ENCODE measurements around the gene C22orf31.
"Not testable (repeated sequence)": the region's sequence is repeated elsewhere in the genome, so short reads cannot be mapped to it uniquely, and the experiment has no call there.

The C22orf31 gene

DNA sequence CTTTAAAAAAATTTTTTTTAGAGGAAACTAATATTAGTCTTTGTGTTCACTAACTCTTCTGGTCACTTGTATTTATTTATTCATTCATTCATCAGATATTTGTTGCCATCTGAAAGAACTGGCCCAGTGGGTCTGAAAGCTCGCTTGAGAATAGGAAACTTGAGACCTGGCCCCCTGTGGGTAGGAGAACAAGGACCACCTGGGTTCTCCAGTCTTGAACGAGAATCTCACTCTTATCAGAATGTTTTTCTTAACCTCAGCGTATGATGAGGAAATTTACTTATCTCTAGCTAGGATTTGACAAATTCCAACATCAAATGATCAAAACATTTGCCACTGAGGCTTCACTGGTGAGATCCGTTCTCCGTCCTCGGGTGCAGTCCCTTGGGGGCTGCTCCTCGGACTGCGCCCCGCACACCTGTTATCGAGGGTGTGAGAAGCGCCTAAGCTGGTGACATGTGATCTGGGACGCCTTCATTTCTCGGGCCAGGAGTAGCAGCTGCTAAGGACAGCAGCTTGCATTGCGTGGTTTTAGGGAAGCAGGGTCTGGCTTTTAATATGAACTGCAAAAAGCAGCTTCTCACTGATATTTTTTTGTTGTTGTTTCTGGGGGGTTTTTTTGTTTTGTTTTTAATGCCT, 6.3 kb downstream of the C22orf31 start:
- DNase-seq = no peak
- ATAC-seq = no peak

DNA sequence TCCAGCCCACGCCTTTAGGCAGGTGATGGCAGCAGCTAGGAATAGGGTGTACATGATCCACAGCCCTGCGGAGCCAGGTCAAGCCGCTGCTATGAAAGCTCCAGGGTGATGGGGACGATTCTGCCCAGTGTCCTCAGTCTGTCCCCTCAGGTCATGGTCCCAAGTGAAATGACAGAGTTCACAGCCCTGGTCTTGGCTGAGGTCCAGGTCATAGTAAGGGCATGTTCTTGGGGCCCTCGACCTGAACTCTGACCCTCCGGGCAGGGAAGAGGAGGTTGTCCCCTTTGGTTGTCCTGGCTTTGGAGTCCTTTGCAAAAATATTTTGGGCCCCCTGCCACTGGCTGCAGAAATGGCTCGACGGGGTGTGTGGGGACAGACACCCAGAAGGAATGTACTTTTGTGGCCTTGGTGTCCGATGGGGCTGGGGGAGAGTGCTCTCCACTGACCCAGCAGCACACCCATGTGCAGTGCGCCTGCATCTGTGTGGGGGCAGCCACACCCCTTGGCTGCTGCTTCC, 7.3 kb downstream of the C22orf31 start:
- DNase-seq = no peak
- ATAC-seq = no peak

- DNase-seq (no peak), ATAC-seq (no peak)
Observed at GRCh38 chr22:29053048-29053702, 8.5 kb downstream of the C22orf31 start.

DNA sequence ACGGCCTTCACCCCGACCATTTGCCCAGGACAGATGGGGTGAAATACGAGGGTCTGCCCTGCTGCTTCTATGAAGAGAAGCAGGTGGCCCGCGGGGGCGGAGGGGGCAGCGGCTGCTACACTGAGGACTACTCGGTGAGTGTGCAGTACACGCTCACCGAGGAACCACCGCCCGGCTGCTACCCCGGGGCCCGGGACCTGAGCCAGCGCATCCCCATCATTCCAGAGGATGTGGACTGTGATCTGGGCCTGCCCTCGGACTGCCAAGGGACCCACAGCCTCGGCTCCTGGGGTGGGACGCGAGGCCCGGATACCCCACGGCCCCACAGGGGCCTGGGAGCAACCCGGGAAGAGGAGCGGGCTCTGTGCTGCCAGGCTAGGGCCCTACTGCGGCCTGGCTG, 11.2 kb downstream of the C22orf31 start:
- ATAC-seq = no peak
- no peak for DNase-seq

GRCh38 chr22:29049655-29050263, 11.9 kb downstream of the C22orf31 start:
- DNase-seq (no peak), ATAC-seq (no peak)

GRCh38 chr22:29048822-29049654, 12.6 kb downstream of the C22orf31 start:
- ATAC-seq = no peak
- no peak for DNase-seq

DNA sequence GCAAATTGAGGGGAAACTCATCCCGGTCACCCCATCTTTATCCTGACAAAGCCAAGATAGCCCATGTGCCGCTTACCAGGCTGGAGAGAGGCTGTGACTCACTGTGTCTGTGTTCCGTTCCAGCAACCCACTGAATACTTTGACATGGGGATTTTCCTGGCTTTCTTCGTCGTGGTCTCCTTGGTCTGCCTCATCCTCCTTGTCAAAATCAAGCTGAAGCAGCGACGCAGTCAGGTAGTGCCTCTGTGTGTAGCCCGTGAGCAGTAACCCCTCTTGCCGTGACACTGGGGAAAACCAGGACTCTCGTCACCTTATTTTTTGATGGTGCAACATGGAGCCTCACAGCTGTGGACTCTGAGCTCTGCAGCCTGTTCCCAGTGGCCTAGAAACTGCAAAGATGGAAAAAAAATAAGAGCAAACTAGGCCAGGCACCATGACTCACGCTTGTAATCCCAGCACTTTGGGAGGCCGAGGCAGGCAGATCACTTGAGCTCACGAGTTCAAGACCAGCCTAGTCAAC, 16.9 kb downstream of the C22orf31 start:
- DNase-seq (no peak), ATAC-seq (no peak)

GRCh38 chr22:29043906-29044575, 17.6 kb downstream of the C22orf31 start:
- DNase-seq (no peak), ATAC-seq (no peak)

- no peak for DNase-seq
- no peak for ATAC-seq
Observed at GRCh38 chr22:29041408-29041807, 20.2 kb downstream of the C22orf31 start.

GRCh38 chr22:29040385-29041275, 21.0 kb downstream of the C22orf31 start:
- peak; percentile 63 for ATAC-seq
- peak; percentile 67 for DNase-seq

- DNase-seq = not testable (repeated sequence)
Observed at GRCh38 chr22:29039684-29040083, 21.9 kb downstream of the C22orf31 start.

GRCh38 chr22:29039148-29039547, 22.5 kb downstream of the C22orf31 start:
- ATAC-seq = no peak
- no peak for DNase-seq

More at GRCh38 chr22:29039684-29040083, 21.9 kb downstream of the C22orf31 start:
- not testable (repeated sequence) for ATAC-seq

GRCh38 chr22:29037340-29037932, 24.2 kb downstream of the C22orf31 start:
- DNase-seq (no peak), ATAC-seq (no peak)

DNA sequence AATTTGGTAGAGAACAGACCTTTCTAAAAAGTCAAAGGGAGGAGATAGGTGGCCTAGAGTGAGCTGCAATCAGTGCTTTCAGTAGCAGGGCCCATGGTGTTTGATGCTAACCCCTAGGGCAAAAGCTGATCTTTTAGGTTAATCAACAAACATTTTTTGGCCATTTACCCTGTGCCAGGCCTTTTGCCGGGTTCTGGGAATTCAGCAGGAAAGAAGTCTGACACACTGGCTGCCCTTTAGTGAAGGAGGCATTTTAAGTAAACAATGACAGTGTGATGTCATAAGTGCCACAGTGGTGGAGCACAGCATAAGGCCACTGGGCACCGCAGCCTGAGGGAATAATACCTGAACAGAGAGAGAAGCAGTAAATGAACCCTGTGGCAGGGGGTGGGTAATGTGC, 29.0 kb downstream of the C22orf31 start:
- no peak for DNase-seq
- ATAC-seq = no peak

GRCh38 chr22:29032014-29032475, 29.6 kb downstream of the C22orf31 start:
- ATAC-seq = no peak
- no peak for DNase-seq

- peak; percentile 18 for DNase-seq
- peak; percentile 63 for ATAC-seq
Observed at GRCh38 chr22:29031227-29032011, 30.2 kb downstream of the C22orf31 start.

DNA sequence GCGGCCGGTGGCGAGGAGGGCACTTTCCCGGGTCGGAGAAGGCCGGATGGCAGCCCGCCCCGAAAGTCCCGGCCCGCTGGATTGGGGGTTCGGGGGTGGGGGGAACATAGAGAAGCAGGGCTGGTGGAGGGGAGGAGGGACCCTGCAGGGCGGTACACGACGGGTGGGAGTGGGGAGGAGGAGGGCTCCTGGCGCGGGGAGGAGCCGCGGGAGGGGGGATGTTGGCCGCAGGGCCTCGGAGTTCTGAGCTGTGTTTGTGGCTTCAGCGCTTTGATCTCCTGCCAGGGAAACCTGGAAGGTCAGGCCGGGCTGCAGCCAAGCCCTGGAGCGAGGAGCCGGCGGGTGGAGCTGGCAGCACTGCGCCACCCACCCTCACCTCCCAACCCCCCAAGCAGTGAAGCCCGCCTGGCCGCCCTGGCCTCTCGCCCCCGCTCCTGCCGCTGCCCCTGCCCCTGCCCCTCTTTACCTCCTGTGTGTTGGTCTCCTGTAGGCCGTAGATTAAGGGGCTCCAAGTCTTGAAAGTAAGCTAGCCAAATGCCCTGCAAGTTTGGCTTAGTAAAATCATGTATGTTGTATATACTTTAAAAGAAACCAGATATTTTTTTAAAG, 30.9 kb downstream of the C22orf31 start:
- ATAC-seq (peak; percentile 30), DNase-seq (peak; percentile 45)

DNA sequence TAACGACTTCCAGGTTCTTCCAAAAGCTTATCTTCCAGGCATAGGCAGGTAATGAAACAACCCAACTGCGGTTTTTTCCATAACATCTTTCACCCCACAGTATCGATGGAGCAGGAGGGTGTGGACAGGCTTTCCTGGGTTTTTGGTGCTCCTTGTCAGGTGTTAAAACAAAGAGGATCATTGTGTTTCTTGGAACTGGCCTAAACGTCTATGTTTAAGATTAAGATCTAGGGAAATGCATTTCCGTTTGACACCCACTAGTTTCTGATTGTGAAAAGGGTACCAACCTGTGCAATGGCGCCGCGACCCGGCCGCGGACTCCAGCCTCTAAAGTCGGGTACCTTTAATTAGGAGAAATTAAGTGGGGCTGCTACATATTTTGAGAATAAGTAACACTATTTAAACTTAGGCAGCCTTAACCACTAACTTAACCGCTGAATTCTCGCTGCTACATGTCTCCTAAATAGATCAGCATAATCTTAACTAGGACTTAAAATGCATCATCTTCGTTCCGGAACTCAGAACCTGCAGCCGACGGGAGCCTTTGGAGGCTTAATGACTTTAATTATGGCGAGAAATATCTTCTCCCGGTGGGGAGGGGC, 31.5 kb downstream of the C22orf31 start:
- ATAC-seq = no peak
- DNase-seq = peak; percentile 20
